Skeletal muscle cell (primary cell): ENCODE data around the gene MOB4.
"Not testable (repeated sequence)": the region's sequence is repeated elsewhere in the genome, so short reads cannot be mapped to it uniquely, and the experiment has no call there.

ENCODE experiments used
- DNase-seq: peaks from one replicate; pipeline ENCODE4 v3.0.0-alpha.2; 2010; ENCODE audit warnings: low read depth
- H3K4me3 ChIP-seq: 2 replicates; pipeline ENCODE4 v1.5.1; 2011; ENCODE audit warnings: low read depth, mild to moderate bottlenecking, control low read depth, low read length, moderate library complexity

MOB4 gene

GRCh38 chr2:197504512-197504911 lies 11.4 kb upstream of the MOB4 start:
- DNase-seq = no peak
- H3K4me3 ChIP-seq = no peak overlapping the region

GRCh38 chr2:197506658-197507057 lies 9.2 kb upstream of the MOB4 start:
- H3K4me3 ChIP-seq = no peak overlapping the region
- DNase-seq = no peak

GRCh38 chr2:197513915-197514314 lies 2.0 kb upstream of the MOB4 start:
- H3K4me3 ChIP-seq = no peak overlapping the region
- DNase-seq = no peak

GRCh38 chr2:197514754-197515153 lies 1.1 kb upstream of the MOB4 start:
- no peak for DNase-seq
- peak overlapping the region; percentile 81 for H3K4me3 ChIP-seq

- DNase-seq = no peak
- H3K4me3 ChIP-seq = peak overlapping the region; percentile 81
These were observed 539 bp upstream of the MOB4 start for GRCh38 chr2:197515315-197515738.

- no peak for DNase-seq
- peak overlapping the region; percentile 81 for H3K4me3 ChIP-seq
These were observed 511 bp downstream of the MOB4 start for GRCh38 chr2:197516393-197516761.

- H3K4me3 ChIP-seq = peak overlapping the region; percentile 81
- no peak for DNase-seq
These were observed 1.3 kb downstream of the MOB4 start for GRCh38 chr2:197517150-197517549.

- H3K4me3 ChIP-seq = no peak overlapping the region
- DNase-seq = no peak
These were observed 22.5 kb downstream of the MOB4 start for GRCh38 chr2:197538412-197538811.

- no peak for DNase-seq
- H3K4me3 ChIP-seq = no peak overlapping the region
These were observed 23.9 kb downstream of the MOB4 start for GRCh38 chr2:197539734-197540133.

- H3K4me3 ChIP-seq = no peak overlapping the region
- no peak for DNase-seq
These were observed 27.3 kb downstream of the MOB4 start for GRCh38 chr2:197543206-197543605.

GRCh38 chr2:197547163-197547900 lies 31.5 kb downstream of the MOB4 start:
- DNase-seq = no peak
- H3K4me3 ChIP-seq = no peak overlapping the region

- no peak overlapping the region for H3K4me3 ChIP-seq
- DNase-seq = no peak
These were observed 32.7 kb downstream of the MOB4 start for GRCh38 chr2:197548582-197548981.

GRCh38 chr2:197551260-197551659 lies 35.4 kb downstream of the MOB4 start:
- H3K4me3 ChIP-seq, DNase-seq: not testable (repeated sequence)

- H3K4me3 ChIP-seq = no peak overlapping the region
- DNase-seq = no peak
These were observed 39.6 kb downstream of the MOB4 start for GRCh38 chr2:197555467-197555866.

- DNase-seq = peak; percentile 43
- no peak overlapping the region for H3K4me3 ChIP-seq
These were observed 40.6 kb downstream of the MOB4 start for GRCh38 chr2:197556456-197556855.

GRCh38 chr2:197558393-197558792 lies 42.5 kb downstream of the MOB4 start:
- no peak overlapping the region for H3K4me3 ChIP-seq
- DNase-seq = no peak

GRCh38 chr2:197559681-197560080 lies 43.8 kb downstream of the MOB4 start:
- no peak for DNase-seq
- no peak overlapping the region for H3K4me3 ChIP-seq

- DNase-seq = no peak
- H3K4me3 ChIP-seq = no peak overlapping the region
These were observed 44.3 kb downstream of the MOB4 start for GRCh38 chr2:197560146-197560665.

- no peak for DNase-seq
- H3K4me3 ChIP-seq = no peak overlapping the region
These were observed 55.9 kb downstream of the MOB4 start for GRCh38 chr2:197571627-197572271.

GRCh38 chr2:197573608-197574007 lies 57.7 kb downstream of the MOB4 start:
- no peak overlapping the region for H3K4me3 ChIP-seq
- no peak for DNase-seq

- no peak overlapping the region for H3K4me3 ChIP-seq
- peak; percentile 61 for DNase-seq
These were observed 60.1 kb downstream of the MOB4 start for GRCh38 chr2:197575987-197576386.
